ENCODE results near the gene BRK1.

GRCh38 chr3:10150987-10151386 lies 35.5 kb downstream of the BRK1 start:
- TF ChIP-seq POLR2A (IDR thresholded peaks at IDR 0.05; ENCODE audit: low read depth, low read length) (no peak), POLR2AphosphoS5 (IDR thresholded peaks at IDR 0.05; ENCODE audit: low read depth, low read length) (no peak), TAF1 (IDR thresholded peaks at IDR 0.05; ENCODE audit: borderline replicate concordance, low read depth, low read length) (no peak)

Data from GM12892 (cell line).